ENCODE measurements around the gene AFP. TPM values are rescaled to one million over a fixed set of nuclear protein-coding genes. Genes with fewer than 3 reads are reported as not detected.

The AFP gene
- total RNA-seq (2022; extraction: Qiagen RNA extraction; ENCODE audit: low read depth): 1.5 to 7.6 TPM (median 2.3 TPM) in 5 replicates

DNA sequence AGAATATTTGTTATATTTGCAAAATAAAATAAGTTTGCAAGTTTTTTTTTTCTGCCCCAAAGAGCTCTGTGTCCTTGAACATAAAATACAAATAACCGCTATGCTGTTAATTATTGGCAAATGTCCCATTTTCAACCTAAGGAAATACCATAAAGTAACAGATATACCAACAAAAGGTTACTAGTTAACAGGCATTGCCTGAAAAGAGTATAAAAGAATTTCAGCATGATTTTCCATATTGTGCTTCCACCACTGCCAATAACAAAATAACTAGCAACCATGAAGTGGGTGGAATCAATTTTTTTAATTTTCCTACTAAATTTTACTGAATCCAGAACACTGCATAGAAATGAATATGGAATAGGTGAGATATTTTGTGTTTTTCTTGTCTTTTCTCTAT is at the start of gene AFP:
Gene AFP, plus strand, starts transcription at position 238 of the 400 bp plus-strand sequence. Its CDS starts 42 bp downstream, at position 280.

DNA sequence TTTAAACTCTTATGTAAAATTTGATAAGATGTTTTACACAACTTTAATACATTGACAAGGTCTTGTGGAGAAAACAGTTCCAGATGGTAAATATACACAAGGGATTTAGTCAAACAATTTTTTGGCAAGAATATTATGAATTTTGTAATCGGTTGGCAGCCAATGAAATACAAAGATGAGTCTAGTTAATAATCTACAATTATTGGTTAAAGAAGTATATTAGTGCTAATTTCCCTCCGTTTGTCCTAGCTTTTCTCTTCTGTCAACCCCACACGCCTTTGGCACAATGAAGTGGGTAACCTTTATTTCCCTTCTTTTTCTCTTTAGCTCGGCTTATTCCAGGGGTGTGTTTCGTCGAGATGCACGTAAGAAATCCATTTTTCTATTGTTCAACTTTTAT is 32.0 kb upstream of the AFP start, which contains the start of gene ALB:
Gene ALB, plus strand, starts transcription at position 246 of the 400 bp plus-strand sequence. Its CDS starts 41 bp downstream, at position 287.

DNA sequence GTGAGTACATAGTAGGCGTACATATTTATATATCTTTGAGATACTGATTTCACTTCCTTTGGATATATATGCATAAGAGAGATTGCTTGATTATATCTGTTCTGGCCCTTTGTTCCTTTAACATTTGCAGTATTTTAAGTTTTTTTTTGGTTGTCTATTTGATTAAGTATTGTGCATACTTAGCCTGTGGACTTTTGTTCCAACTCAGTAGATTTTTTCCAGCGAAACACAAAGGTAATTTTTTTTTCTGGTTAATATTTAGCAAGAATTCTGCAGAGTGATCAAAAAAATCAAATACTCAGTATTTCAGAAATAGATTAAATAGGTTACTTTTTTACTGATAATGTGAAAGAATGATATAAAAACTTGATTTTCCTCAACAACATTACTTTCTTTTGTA is 45.3 kb downstream of the AFP start, which contains the start of gene AFM:
Gene AFM, plus strand, starts transcription at position 388 of the 400 bp plus-strand sequence. CDS start 31 bp downstream, outside the sequence.

Other genes with a start within 250 kb of the AFP start
- 20.0 to 26.3 TPM (median 24.6 TPM) in 5 replicates for gene ANKRD17, start 177.4 kb upstream of the AFP start, total RNA-seq (2022; extraction: Qiagen RNA extraction; ENCODE audit: low read depth)
- 0.19 to 2.7 TPM in 2 of 5 replicates, not detected in the others for gene ALB, start 31.9 kb upstream of the AFP start, total RNA-seq (2022; extraction: Qiagen RNA extraction; ENCODE audit: low read depth)
- not detected in 5 replicates for gene AFM, start 45.5 kb downstream of the AFP start, total RNA-seq (2022; extraction: Qiagen RNA extraction; ENCODE audit: low read depth)
- 0.81 to 1.2 TPM (median 1.1 TPM) in 5 replicates for gene RASSF6, start 184.2 kb downstream of the AFP start, total RNA-seq (2022; extraction: Qiagen RNA extraction; ENCODE audit: low read depth)